GM12878 (cell line): ENCODE results near the gene TBC1D1. TPM values are rescaled to one million over a fixed set of nuclear protein-coding genes. Genes with fewer than 3 reads are reported as not detected.

Experiments used
- ATAC-seq: fragments of 200-7000 bp; cut with Tn5 transposase; 3 replicates; pipeline ENCODE4 v1.9.1; 2020; ENCODE audit warnings: mild to moderate bottlenecking, moderate library complexity
- BruUV-seq: library from RNA; stranded (reverse); fragments of 400-500 nt; replicated peaks from 2 replicates; lab custom pipeline; 2021; lab: Mats Ljungman, UMichigan
- CTCF ChIA-PET: fragments of 300-600 bp; sonication (Branson Sonifier 250); formaldehyde crosslinking; extraction: SDS; loops from one replicate; lab custom pipeline; 2021; ENCODE audit warnings: inconsistent platforms; lab: Yijun Ruan, JAX
- POLR2A ChIA-PET: fragments of 350-600 bp; formaldehyde crosslinking; extraction: SDS; loops from one replicate; lab custom pipeline; 2021; ENCODE audit warnings: inconsistent platforms; lab: Charles Lee
- RAD21 ChIA-PET: fragments of 300-600 bp; sonication (Branson Sonifier 250); formaldehyde crosslinking; loops from one replicate; lab custom pipeline; 2023; ENCODE audit warnings: antibody characterized with exemption; ENCODE audit not compliant: unreplicated experiment; lab: Charles Lee
- SMC1A ChIA-PET: fragments of 300-600 bp; sonication (Branson Sonifier 250); formaldehyde crosslinking; loops from one replicate; lab custom pipeline; 2023; ENCODE audit not compliant: unreplicated experiment, uncharacterized antibody; lab: Charles Lee
- DNase-seq: peaks from one replicate; pipeline ENCODE4 v3.0.0-alpha.2; 2011; ENCODE audit warnings: low read depth, low spot score
- FAIRE-seq: peaks from 3 replicates; lab custom pipeline; 2011; peaks lifted over from hg19 to GRCh38; lab: Jason Lieb, UNC
- H2AFZ ChIP-seq: 2 replicates; pipeline ENCODE4 v1.6.0; 2011; ENCODE audit warnings: low read depth, low read length, control low read depth; ENCODE audit not compliant: control insufficient read depth
- H3K27ac ChIP-seq: 2 replicates; pipeline ENCODE4 v1.5.1; 2011; ENCODE audit warnings: control low read depth; ENCODE audit not compliant: control insufficient read depth, insufficient read depth
- H3K27me3 ChIP-seq, 2 experiments: replicated peaks in 1 of 2; 2 replicates each; pipeline versions ENCODE4 v1.6.0 to v1.6.1; 2011; ENCODE audit warnings: low read length in 1 of 2; ENCODE audit not compliant: control insufficient read depth in 2 of 2, insufficient read depth in 2 of 2
- H3K36me3 ChIP-seq, 2 experiments: 2 replicates each; pipeline ENCODE4 v1.5.1; 2011; ENCODE audit warnings: low read length in 1 of 2; ENCODE audit not compliant: control insufficient read depth in 2 of 2, insufficient read depth in 2 of 2
- H3K4me1 ChIP-seq: 2 replicates; pipeline ENCODE4 v1.6.1; 2011; ENCODE audit warnings: mild to moderate bottlenecking, low read length, moderate library complexity, mixed read lengths; ENCODE audit not compliant: control insufficient read depth, insufficient read depth
- H3K4me2 ChIP-seq: 2 replicates; pipeline ENCODE4 v1.6.0; 2011; ENCODE audit warnings: control low read depth; ENCODE audit not compliant: control insufficient read depth, insufficient read depth
- H3K4me3 ChIP-seq: fragments of 200-600 bp; sonication (generic); 2 replicates; pipeline ENCODE4 v1.5.1; 2016
- H3K79me2 ChIP-seq: 2 replicates; pipeline ENCODE4 v1.6.0; 2011; ENCODE audit warnings: low read length; ENCODE audit not compliant: control insufficient read depth, insufficient read depth
- H3K9ac ChIP-seq: 2 replicates; pipeline ENCODE4 v1.8.0; 2011; ENCODE audit warnings: low read length, control low read depth, mixed read lengths; ENCODE audit not compliant: control insufficient read depth, insufficient read depth
- H3K9me3 ChIP-seq: replicated peaks from 3 replicates; pipeline ENCODE4 v1.5.1; 2011; ENCODE audit warnings: mild to moderate bottlenecking, low read length; ENCODE audit not compliant: control insufficient read depth, insufficient read depth
- H4K20me1 ChIP-seq: 2 replicates; pipeline ENCODE4 v1.6.0; 2011; ENCODE audit not compliant: control insufficient read depth, insufficient read depth
- ATF7 ChIP-seq: fragments of 450-650 bp; IDR thresholded peaks from 2 replicates; pipeline ENCODE4 v1.6.1; 2016; ENCODE audit warnings: low read depth, mild to moderate bottlenecking
- CEBPB ChIP-seq, 2 experiments: fragments of 150-350 bp in 1 of 2; IDR thresholded peaks; 2 replicates each; pipeline ENCODE4 v1.6.1; 2012 to 2014; ENCODE audit warnings: low read depth in 2 of 2, low read length in 2 of 2, borderline replicate concordance in 1 of 2, inconsistent platforms in 1 of 2
- CHD1 ChIP-seq: IDR thresholded peaks from 2 replicates; pipeline ENCODE4 v1.6.1; 2012; ENCODE audit warnings: low read depth, low read length, improper control_type of control experiment
- EED ChIP-seq: sonication (generic); IDR thresholded peaks from 2 replicates; pipeline ENCODE4 v1.6.1; 2016; ENCODE audit warnings: antibody characterized with exemption, low read depth
- FOS ChIP-seq: IDR thresholded peaks from 3 replicates; pipeline ENCODE4 v1.6.1; 2011; ENCODE audit warnings: borderline replicate concordance; ENCODE audit not compliant: insufficient read length; ENCODE audit errors: extremely low read depth
- FOXM1 ChIP-seq: IDR thresholded peaks from 2 replicates; pipeline ENCODE4 v1.6.1; 2012; ENCODE audit warnings: low read depth, mild to moderate bottlenecking, inconsistent platforms, low read length, moderate library complexity
- JUNB ChIP-seq: IDR thresholded peaks from 2 replicates; pipeline ENCODE4 v1.6.1; 2016; ENCODE audit warnings: antibody characterized with exemption, mild to moderate bottlenecking
- KAT2A ChIP-seq: conservative IDR thresholded peaks from 2 replicates; pipeline ENCODE4 v1.6.1; 2011; ENCODE audit warnings: low read depth, low read length; ENCODE audit not compliant: control insufficient read depth
- KLF5 ChIP-seq: fragments of 450-650 bp; IDR thresholded peaks from 2 replicates; pipeline ENCODE4 v1.6.1; 2014; ENCODE audit warnings: mild to moderate bottlenecking; ENCODE audit not compliant: partially characterized antibody
- LARP7 ChIP-seq: fragments of 450-650 bp; IDR thresholded peaks from 2 replicates; pipeline ENCODE4 v1.6.1; 2017; ENCODE audit warnings: mild to moderate bottlenecking
- MEF2B ChIP-seq: fragments of 450-650 bp; IDR thresholded peaks from 2 replicates; pipeline ENCODE4 v1.6.1; 2018; ENCODE audit warnings: mild to moderate bottlenecking, moderate library complexity; ENCODE audit not compliant: partially characterized antibody, poor library complexity, severe bottlenecking
- NBN ChIP-seq: fragments of 450-650 bp; IDR thresholded peaks from 2 replicates; pipeline ENCODE4 v1.6.1; 2016
- RUNX3 ChIP-seq: IDR thresholded peaks from 2 replicates; pipeline ENCODE4 v1.6.1; 2012; ENCODE audit warnings: low read length, inconsistent platforms
- STAT1 ChIP-seq: fragments of 450-650 bp; conservative IDR thresholded peaks from 2 replicates; pipeline ENCODE4 v1.6.1; 2014; ENCODE audit warnings: antibody characterized with exemption, mild to moderate bottlenecking
- TARDBP ChIP-seq: IDR thresholded peaks from 2 replicates; pipeline ENCODE4 v1.6.1; 2016; ENCODE audit warnings: borderline replicate concordance
- YY1 ChIP-seq: IDR thresholded peaks from 2 replicates; pipeline ENCODE4 v1.6.1; 2011; ENCODE audit warnings: low read depth, mild to moderate bottlenecking, low read length
- ZBED1 ChIP-seq: IDR thresholded peaks from 2 replicates; pipeline ENCODE4 v1.6.1; 2016; ENCODE audit warnings: borderline replicate concordance
- ZNF384 ChIP-seq: IDR thresholded peaks from 2 replicates; pipeline ENCODE4 v1.6.1; 2012; ENCODE audit warnings: low read depth, mild to moderate bottlenecking, low read length, improper control_type of control experiment, borderline replicate concordance
- ZSCAN29 ChIP-seq: fragments of 450-650 bp; IDR thresholded peaks from 2 replicates; pipeline ENCODE4 v1.6.1; 2017; ENCODE audit warnings: mild to moderate bottlenecking, moderate library complexity
- WGBS: methylation state at CpG from one replicate; pipeline ENCODE4 v1.1.6; 2016; ENCODE audit warnings: low lambda C conversion rate; ENCODE audit not compliant: insufficient replicate concordance, insufficient coverage; ENCODE audit errors: missing lambda C conversion rate; 5-methylcytosine and 5-hydroxymethylcytosine counted together
- in situ Hi-C: fragments of 300-500 bp; cut with MboI; formaldehyde crosslinking; loops from 9 replicates; pipeline ENCODE4 v1.14.3; 2018; ENCODE audit warnings: mixed read lengths
- intact Hi-C: fragments of 100-400 bp; cut with micrococcal nuclease; formaldehyde crosslinking; loops from one replicate; pipeline ENCODE4 v1.14.2; 2022; ENCODE audit not compliant: unreplicated experiment
- polyA plus RNA-seq, 11 experiments: library from polyadenylated mRNA; depleted of rRNA in 4 of 11; unstranded in 6 of 11; stranded (reverse) in 5 of 11; fragments of >200 nt; fragmentation: Nextera tagmentation in 4 of 11; fragmentation: Illumina TruSeq in 1 of 11; extraction: Ambion mirVana in 4 of 11; extraction: Trizol in 1 of 11; gene quantifications; 1 replicate in 1 of 11; 2 replicates in 10 of 11; pipeline versions ENCODE4 v1.2.1 to v1.2.3, GENCODE V29; 2011 to 2016; ENCODE audit warnings: inconsistent platforms in 2 of 11, missing spikeins in 2 of 11, low read depth in 1 of 11
- total RNA-seq, 4 experiments: library from RNA; depleted of rRNA in 3 of 4; stranded (reverse); fragments of >200 nt in 3 of 4; fragmentation: Illumina TruSeq in 1 of 4; extraction: Trizol in 1 of 4; gene quantifications; 2 replicates each; pipeline versions ENCODE4 v1.2.1 to v1.2.3, GENCODE V29; 2013 to 2021
- TF ChIP-seq, protein P1 (sequence below): IDR thresholded peaks from 2 replicates; pipeline ENCODE4 v1.6.1; 2012; ENCODE audit warnings: low read depth, low read length, improper control_type of control experiment
- TF ChIP-seq, protein P2 (sequence below): IDR thresholded peaks from 2 replicates; pipeline ENCODE4 v1.6.1; 2012; ENCODE audit warnings: low read depth, low read length, improper control_type of control experiment
- TF ChIP-seq, protein P3 (sequence below): fragments of 450-650 bp; IDR thresholded peaks from 2 replicates; pipeline ENCODE4 v1.6.1; 2016; ENCODE audit warnings: mild to moderate bottlenecking

The TBC1D1 gene
- total and polyA plus RNA-seq, 10 of the 15 experiments (the other 5 are each of a cell fraction or from before 2014, with no cell fraction given) = 5.3 to 102 (median 57.8) TPM

DNA sequence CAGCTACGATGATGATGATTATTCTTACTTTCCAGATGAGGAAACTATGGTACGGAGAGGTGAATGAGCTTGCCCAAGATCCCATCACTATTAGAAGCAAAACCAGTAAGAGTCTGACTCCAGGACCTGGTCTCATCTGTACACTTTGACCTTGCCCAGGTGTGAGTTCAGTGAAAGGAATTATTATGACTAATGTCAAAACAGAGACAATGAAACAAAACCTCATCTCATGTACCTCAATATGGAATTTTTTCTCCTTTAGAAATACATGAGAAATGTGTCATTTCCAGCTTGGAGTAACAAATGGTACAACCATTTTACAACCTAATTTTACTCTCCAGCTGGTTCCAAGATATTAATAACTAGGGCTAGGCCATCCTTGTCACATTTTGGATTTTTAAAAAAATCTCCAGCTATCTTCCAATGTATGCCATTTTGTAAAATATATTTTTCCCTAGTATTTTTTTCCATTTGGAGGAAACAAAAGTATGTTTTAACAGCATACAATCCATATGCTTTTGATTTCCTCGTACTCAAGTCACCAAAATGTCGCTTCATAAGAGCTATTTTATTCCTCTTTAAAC is 283.1 kb downstream of the TBC1D1 start:
- RAD21 ChIA-PET = interaction anchor here (1.1 to 10.9 kb wide), 10 partner anchors 41 to 562 kb away, joined by 3 to 208 read pairs (median 8); no protein-coding TSS in a partner anchor
- no peak overlapping the region for H2AFZ ChIP-seq
- peaks cover 4% of the 10 kb centered on the region; the same call in 2 of the 3 replicates for H3K9me3 ChIP-seq
- in situ Hi-C loops = loop anchor here (10.0 kb wide), 1 partner anchor 691 kb away; the partner anchor contains the start of gene FAM114A1
- POLR2A ChIA-PET = interaction anchor here (0.8 to 1.7 kb wide), 6 partner anchors 12 to 493 kb away, joined by 3 to 4 read pairs (median 3); no protein-coding TSS in a partner anchor
- ATAC-seq = no peak
- no peak overlapping the region for H3K27ac ChIP-seq
- H4K20me1 ChIP-seq = no peaks in the 10 kb centered on the region
- H3K27me3 ChIP-seq = no peaks in the 10 kb centered on the region
- no TSS peak for BruUV-seq
- WGBS = 96% methylated on average over 4 of the region's 4 CpGs
- no peak overlapping the region for H3K4me3 ChIP-seq
- no peak for FAIRE-seq
- no peaks in the 10 kb centered on the region for H3K36me3 ChIP-seq
- DNase-seq = no peak
- intact Hi-C loops = no loop called here
- H3K79me2 ChIP-seq = no peaks in the 10 kb centered on the region
- no peak overlapping the region for H3K4me2 ChIP-seq
- H3K9ac ChIP-seq = no peak overlapping the region
- SMC1A ChIA-PET = interaction anchor here (0.6 to 9.0 kb wide), 27 partner anchors 9 to 630 kb away, joined by 3 to 268 read pairs (median 4); partner anchors contain the start of gene TLR1
- peaks cover 33% of the 10 kb centered on the region for H3K4me1 ChIP-seq
- CTCF ChIA-PET = interaction anchor here (0.7 to 10.6 kb wide), 18 partner anchors 8 to 571 kb away, joined by 3 to 202 read pairs (median 4); no protein-coding TSS in a partner anchor
- no peak for TF ChIP-seq CEBPB (IDR thresholded peaks at IDR 0.05; ENCODE audit: borderline replicate concordance in 1 of 2, low read depth in 2 of 2, low read length in 2 of 2)
- no peak for TF ChIP-seq KLF5
- TF ChIP-seq FOS = no peak
- 0 out of 2 replicates have a peak, but pooled peaks have one; percentile 17 for TF ChIP-seq JUNB
- TF ChIP-seq MEF2B = no peak
- no peak for TF ChIP-seq NBN
- no peak for TF ChIP-seq FOXM1
- TF ChIP-seq ATF7 = no peak
- TF ChIP-seq STAT1 = no peak
- TF ChIP-seq, protein P1, sequence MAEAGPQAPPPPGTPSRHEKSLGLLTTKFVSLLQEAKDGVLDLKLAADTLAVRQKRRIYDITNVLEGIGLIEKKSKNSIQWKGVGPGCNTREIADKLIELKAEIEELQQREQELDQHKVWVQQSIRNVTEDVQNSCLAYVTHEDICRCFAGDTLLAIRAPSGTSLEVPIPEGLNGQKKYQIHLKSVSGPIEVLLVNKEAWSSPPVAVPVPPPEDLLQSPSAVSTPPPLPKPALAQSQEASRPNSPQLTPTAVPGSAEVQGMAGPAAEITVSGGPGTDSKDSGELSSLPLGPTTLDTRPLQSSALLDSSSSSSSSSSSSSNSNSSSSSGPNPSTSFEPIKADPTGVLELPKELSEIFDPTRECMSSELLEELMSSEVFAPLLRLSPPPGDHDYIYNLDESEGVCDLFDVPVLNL = no peak
- TF ChIP-seq ZNF384 = no peak
- TF ChIP-seq, protein P2, sequence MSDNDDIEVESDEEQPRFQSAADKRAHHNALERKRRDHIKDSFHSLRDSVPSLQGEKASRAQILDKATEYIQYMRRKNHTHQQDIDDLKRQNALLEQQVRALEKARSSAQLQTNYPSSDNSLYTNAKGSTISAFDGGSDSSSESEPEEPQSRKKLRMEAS = no peak
- no peak for TF ChIP-seq TARDBP
- 0 out of 2 replicates have a peak, but pooled peaks have one; percentile 45 for TF ChIP-seq EED
- TF ChIP-seq ZSCAN29 = no peak
- TF ChIP-seq CHD1 = no peak
- no peak for TF ChIP-seq YY1
- TF ChIP-seq LARP7 = no peak
- TF ChIP-seq ZBED1 = 0 out of 2 replicates have a peak, but pooled peaks have one; percentile 19
- no peak for TF ChIP-seq KAT2A
- TF ChIP-seq, protein P3, sequence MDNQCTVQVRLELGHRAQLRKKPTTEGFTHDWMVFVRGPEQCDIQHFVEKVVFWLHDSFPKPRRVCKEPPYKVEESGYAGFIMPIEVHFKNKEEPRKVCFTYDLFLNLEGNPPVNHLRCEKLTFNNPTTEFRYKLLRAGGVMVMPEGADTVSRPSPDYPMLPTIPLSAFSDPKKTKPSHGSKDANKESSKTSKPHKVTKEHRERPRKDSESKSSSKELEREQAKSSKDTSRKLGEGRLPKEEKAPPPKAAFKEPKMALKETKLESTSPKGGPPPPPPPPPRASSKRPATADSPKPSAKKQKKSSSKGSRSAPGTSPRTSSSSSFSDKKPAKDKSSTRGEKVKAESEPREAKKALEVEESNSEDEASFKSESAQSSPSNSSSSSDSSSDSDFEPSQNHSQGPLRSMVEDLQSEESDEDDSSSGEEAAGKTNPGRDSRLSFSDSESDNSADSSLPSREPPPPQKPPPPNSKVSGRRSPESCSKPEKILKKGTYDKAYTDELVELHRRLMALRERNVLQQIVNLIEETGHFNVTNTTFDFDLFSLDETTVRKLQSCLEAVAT = no peak
- peak; percentile 22; the same call in 1 of the 2 replicates for TF ChIP-seq RUNX3
